HEK293 (cell line): ENCODE data around the gene RIPOR1.

ENCODE experiments used
- CTCF ChIA-PET: fragments of 350-600 bp; formaldehyde crosslinking; extraction: SDS; loops from one replicate; lab custom pipeline; 2021; ENCODE audit warnings: antibody characterized with exemption; lab: Yijun Ruan, JAX
- POLR2A ChIA-PET: fragments of 300-600 bp; formaldehyde crosslinking; extraction: SDS; loops from one replicate; lab custom pipeline; 2020; ENCODE audit warnings: antibody characterized with exemption, inconsistent platforms; lab: Yijun Ruan, JAX
- H3K27ac ChIP-seq: fragments of 200-500 bp; sonication (Bioruptor generic); 2 replicates; pipeline ENCODE4 v1.5.1; 2014; ENCODE audit warnings: low read depth, low read length, control low read depth, inconsistent platforms; ENCODE audit errors: extremely low read depth
- H3K36me3 ChIP-seq, 2 experiments: fragments of 200-500 bp in 1 of 2; sonication (Bioruptor generic) in 1 of 2; 1 replicate in 1 of 2; 2 replicates in 1 of 2; pipeline ENCODE4 v1.5.1; 2014 to 2017; ENCODE audit warnings: inconsistent platforms in 2 of 2, low read length in 2 of 2; ENCODE audit not compliant: control insufficient read depth in 2 of 2, insufficient read depth in 1 of 2
- H3K4me1 ChIP-seq: fragments of 200-500 bp; sonication (Bioruptor generic); 2 replicates; pipeline ENCODE4 v1.5.1; 2014; ENCODE audit warnings: mild to moderate bottlenecking, low read length, inconsistent platforms; ENCODE audit not compliant: control insufficient read depth, insufficient read depth
- H3K4me3 ChIP-seq: 2 replicates; pipeline ENCODE4 v1.5.1; 2011; ENCODE audit warnings: low read depth, mild to moderate bottlenecking, control low read depth, low read length, moderate library complexity
- H3K9me3 ChIP-seq: fragments of 200-500 bp; sonication (Bioruptor generic); 2 replicates; pipeline ENCODE4 v1.5.1; 2014; ENCODE audit warnings: low read depth, low read length, inconsistent platforms; ENCODE audit not compliant: control insufficient read depth, insufficient read depth
- GLI2 ChIP-seq: fragments of 450-650 bp; formaldehyde crosslinking; IDR thresholded peaks from 2 replicates; pipeline ENCODE4; 2017; ENCODE audit warnings: missing biosample characterization, missing genetic modification characterization, low read depth, borderline replicate concordance
- HOXD13 ChIP-seq: sonication (generic); formaldehyde crosslinking; IDR thresholded peaks from 2 replicates; pipeline ENCODE4 v1.8.0; 2022; ENCODE audit warnings: missing genetic modification reagents, borderline replicate concordance
- IKZF3 ChIP-seq: fragments of 450-650 bp; IDR thresholded peaks from 2 replicates; pipeline ENCODE4 v1.5.0; 2018; ENCODE audit warnings: missing biosample characterization, mild to moderate bottlenecking, missing genetic modification characterization, moderate library complexity
- OSR2 ChIP-seq: fragments of 450-650 bp; formaldehyde crosslinking; IDR thresholded peaks from 2 replicates; pipeline ENCODE4 v1.5.1; 2016; ENCODE audit warnings: missing biosample characterization, missing genetic modification characterization
- SCRT1 ChIP-seq: fragments of 450-650 bp; formaldehyde crosslinking; IDR thresholded peaks from 2 replicates; pipeline ENCODE4 v1.5.1; 2016; ENCODE audit warnings: missing biosample characterization, missing genetic modification characterization, borderline replicate concordance
- SCRT2 ChIP-seq: fragments of 450-650 bp; formaldehyde crosslinking; IDR thresholded peaks from 2 replicates; pipeline ENCODE4 v1.5.1; 2016; ENCODE audit warnings: missing biosample characterization, missing genetic modification characterization
- SP2 ChIP-seq: fragments of 450-650 bp; formaldehyde crosslinking; IDR thresholded peaks from 2 replicates; pipeline ENCODE4 v1.5.1; 2016; ENCODE audit warnings: missing biosample characterization, missing genetic modification characterization
- ZFP3 ChIP-seq: fragments of 450-650 bp; formaldehyde crosslinking; IDR thresholded peaks from 2 replicates; pipeline ENCODE4 v1.5.1; 2016; ENCODE audit warnings: low read depth, missing biosample characterization, missing genetic modification characterization
- ZNF10 ChIP-seq: fragments of 450-650 bp; formaldehyde crosslinking; IDR thresholded peaks from 2 replicates; pipeline ENCODE4 v1.5.1; 2017; ENCODE audit warnings: missing biosample characterization, missing genetic modification characterization
- ZNF132 ChIP-seq: fragments of 450-650 bp; formaldehyde crosslinking; IDR thresholded peaks from 2 replicates; pipeline ENCODE4 v1.5.1; 2017; ENCODE audit warnings: missing biosample characterization, missing genetic modification characterization, borderline replicate concordance
- ZNF133 ChIP-seq: fragments of 450-650 bp; formaldehyde crosslinking; IDR thresholded peaks from 2 replicates; pipeline ENCODE4 v1.5.1; 2016; ENCODE audit warnings: missing biosample characterization, missing genetic modification characterization
- ZNF146 ChIP-seq: fragments of 450-650 bp; formaldehyde crosslinking; IDR thresholded peaks from 2 replicates; pipeline ENCODE4 v1.5.1; 2016; ENCODE audit warnings: missing biosample characterization, missing genetic modification characterization
- ZNF184 ChIP-seq: fragments of 450-650 bp; IDR thresholded peaks from 2 replicates; pipeline ENCODE4 v1.5.1; 2018; ENCODE audit warnings: missing biosample characterization, mild to moderate bottlenecking, missing genetic modification characterization
- ZNF311 ChIP-seq: fragments of 450-650 bp; formaldehyde crosslinking; IDR thresholded peaks from 2 replicates; pipeline ENCODE4 v1.5.1; 2017; ENCODE audit warnings: missing biosample characterization, missing genetic modification characterization, borderline replicate concordance
- ZNF335 ChIP-seq: fragments of 450-650 bp; formaldehyde crosslinking; conservative IDR thresholded peaks from 2 replicates; pipeline ENCODE4 v1.5.1; 2016; ENCODE audit warnings: missing biosample characterization, missing genetic modification characterization
- ZNF354C ChIP-seq: fragments of 450-650 bp; formaldehyde crosslinking; IDR thresholded peaks from 2 replicates; pipeline ENCODE4 v1.5.1; 2016; ENCODE audit warnings: missing biosample characterization, missing genetic modification characterization, low read depth, borderline replicate concordance
- ZNF488 ChIP-seq: fragments of 450-650 bp; formaldehyde crosslinking; IDR thresholded peaks from 2 replicates; pipeline ENCODE4 v1.5.1; 2016; ENCODE audit warnings: missing biosample characterization, missing genetic modification characterization
- ZNF514 ChIP-seq: fragments of 450-650 bp; formaldehyde crosslinking; IDR thresholded peaks from 2 replicates; pipeline ENCODE4 v1.5.1; 2016; ENCODE audit warnings: missing biosample characterization, missing genetic modification characterization
- ZNF571 ChIP-seq: fragments of 450-650 bp; formaldehyde crosslinking; IDR thresholded peaks from 2 replicates; pipeline ENCODE4 v1.5.0; 2017; ENCODE audit warnings: missing biosample characterization, missing genetic modification characterization
- ZNF596 ChIP-seq: fragments of 450-650 bp; IDR thresholded peaks from 2 replicates; pipeline ENCODE4 v1.5.0; 2018; ENCODE audit warnings: missing biosample characterization, mild to moderate bottlenecking, missing genetic modification characterization, moderate library complexity
- ZNF629 ChIP-seq: fragments of 450-650 bp; formaldehyde crosslinking; IDR thresholded peaks from 2 replicates; pipeline ENCODE4 v1.5.1; 2017; ENCODE audit warnings: missing biosample characterization, missing genetic modification characterization
- ZNF747 ChIP-seq: fragments of 450-650 bp; formaldehyde crosslinking; IDR thresholded peaks from 2 replicates; pipeline ENCODE4 v1.5.1; 2016; ENCODE audit warnings: missing biosample characterization, missing genetic modification characterization
- TF ChIP-seq, protein P1 (sequence below): fragments of 450-650 bp; formaldehyde crosslinking; IDR thresholded peaks from 2 replicates; pipeline ENCODE4 v1.5.1; 2016; ENCODE audit warnings: missing biosample characterization, missing genetic modification characterization

The RIPOR1 gene

GRCh38 chr16:67517155-67517445 is 11.5 kb upstream of the RIPOR1 start:
- TF ChIP-seq HOXD13 (CRISPR knock-in tag) = no peak
- no peak for TF ChIP-seq SCRT2
- no peak for TF ChIP-seq ZNF514 (tag by site-specific recombination)
- TF ChIP-seq ZNF629 = no peak
- TF ChIP-seq ZNF132 = no peak
- no peak for TF ChIP-seq ZNF596
- no peak for TF ChIP-seq ZFP3 (tag by site-specific recombination)
- TF ChIP-seq ZNF133 = no peak
- no peak for TF ChIP-seq GLI2 (tag by site-specific recombination)
- TF ChIP-seq ZNF184 (tag by site-specific recombination) = no peak
- no peak for TF ChIP-seq ZNF146 (tag by site-specific recombination)
- no peak for TF ChIP-seq OSR2 (tag by site-specific recombination)
- TF ChIP-seq IKZF3 = no peak
- no peak for TF ChIP-seq ZNF311
- no peak for TF ChIP-seq ZNF488 (tag by site-specific recombination)
- H3K27ac ChIP-seq = no peak overlapping the region

DNA sequence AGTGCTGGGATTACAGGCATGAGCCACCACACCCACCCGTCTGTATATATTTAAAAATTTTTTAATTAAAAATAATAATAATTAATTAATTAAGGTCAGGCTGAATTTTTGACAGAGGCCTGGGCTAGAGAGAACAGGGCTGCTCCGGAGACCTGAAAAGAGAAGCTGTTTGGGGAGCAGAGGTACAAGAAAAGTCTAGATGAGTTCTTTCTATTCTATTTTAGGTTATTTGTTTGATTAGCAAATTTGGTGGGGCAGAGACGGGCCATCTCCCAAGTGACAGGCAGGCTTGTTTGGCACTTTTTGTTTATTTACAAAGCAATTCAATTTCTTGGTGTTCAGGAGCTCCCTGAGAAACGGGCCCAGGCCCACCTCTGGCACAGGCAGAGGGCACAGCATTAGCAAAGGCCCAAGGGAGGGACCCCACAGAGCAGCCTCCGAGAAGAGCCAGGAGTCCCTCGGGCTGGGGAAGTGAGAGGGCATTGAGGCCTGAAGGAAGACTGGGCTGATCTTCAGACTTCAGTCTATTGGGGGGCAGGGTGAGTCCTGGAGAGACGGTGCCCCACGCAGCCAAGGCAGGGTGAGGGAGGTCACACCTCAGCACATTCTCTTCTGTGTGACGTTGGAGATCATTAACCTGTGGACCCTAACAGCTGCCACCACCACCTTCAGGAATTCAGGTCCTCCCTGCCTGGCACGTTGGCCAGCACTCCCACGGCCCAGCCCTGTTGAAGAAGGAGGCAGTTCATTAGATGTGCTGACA is 10.8 kb upstream of the RIPOR1 start:
- ChIA-PET POLR2A (interaction anchor here (0.8 kb wide), 1 partner anchor 37 kb away, joined by 3 read pairs; the partner anchor contains the start of gene ATP6V0D1), CTCF (interaction anchor here (0.6 to 5.6 kb wide), 13 partner anchors 8 to 564 kb away, joined by 3 to 92 read pairs (median 4); partner anchors contain the start of genes ATP6V0D1 and CARMIL2)
- no peak overlapping the region for H3K27ac ChIP-seq
- H3K4me1 ChIP-seq = no peaks in the 10 kb centered on the region
- no peak for TF ChIP-seq SP2 (tag by site-specific recombination)
- no peak for TF ChIP-seq ZNF354C (tag by site-specific recombination)
- no peaks in the 10 kb centered on the region for H3K9me3 ChIP-seq
- H3K4me3 ChIP-seq = no peak overlapping the region
- H3K36me3 ChIP-seq = no peaks in the 10 kb centered on the region

More at GRCh38 chr16:67517155-67517445, 11.5 kb upstream of the RIPOR1 start:
- Histone ChIP-seq H3K9me3 (no peaks in the 10 kb centered on the region), H3K4me3 (no peak overlapping the region), H3K36me3 (no peaks in the 10 kb centered on the region), H3K4me1 (no peaks in the 10 kb centered on the region)
- ChIA-PET POLR2A (interaction anchor here (0.6 to 0.8 kb wide), 2 partner anchors 36 to 267 kb away, joined by 3 read pairs; partner anchors contain the start of gene ATP6V0D1), CTCF (interaction anchor here (0.6 to 5.6 kb wide), 15 partner anchors 9 to 563 kb away, joined by 3 to 92 read pairs (median 4); partner anchors contain the start of genes ATP6V0D1 and CARMIL2)

DNA sequence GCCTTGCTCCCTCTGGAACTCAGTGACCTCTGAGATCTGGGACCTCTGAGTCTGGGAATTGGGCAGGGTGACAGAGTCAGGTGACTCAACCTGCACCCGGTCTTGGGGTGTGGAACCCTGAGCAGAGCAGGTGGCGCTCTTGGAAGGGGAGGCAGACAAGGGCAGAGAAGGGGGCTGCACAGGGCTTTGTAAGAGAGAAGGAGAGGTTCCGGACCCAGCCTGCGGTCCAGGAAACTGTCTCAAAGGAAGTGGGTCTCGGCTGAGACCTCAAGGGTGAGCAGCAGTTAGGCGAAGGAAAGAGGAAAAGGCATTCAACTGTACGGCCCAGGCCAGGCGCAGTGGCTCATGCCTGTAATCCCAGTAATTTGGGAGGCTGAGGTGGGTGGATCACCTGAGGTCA is 10.0 kb upstream of the RIPOR1 start:
- H3K4me1 ChIP-seq = no peaks in the 10 kb centered on the region
- H3K4me3 ChIP-seq = no peak overlapping the region
- TF ChIP-seq ZNF514 (tag by site-specific recombination) = no peak
- TF ChIP-seq ZNF335 (tag by site-specific recombination) = no peak
- TF ChIP-seq, protein P1, sequence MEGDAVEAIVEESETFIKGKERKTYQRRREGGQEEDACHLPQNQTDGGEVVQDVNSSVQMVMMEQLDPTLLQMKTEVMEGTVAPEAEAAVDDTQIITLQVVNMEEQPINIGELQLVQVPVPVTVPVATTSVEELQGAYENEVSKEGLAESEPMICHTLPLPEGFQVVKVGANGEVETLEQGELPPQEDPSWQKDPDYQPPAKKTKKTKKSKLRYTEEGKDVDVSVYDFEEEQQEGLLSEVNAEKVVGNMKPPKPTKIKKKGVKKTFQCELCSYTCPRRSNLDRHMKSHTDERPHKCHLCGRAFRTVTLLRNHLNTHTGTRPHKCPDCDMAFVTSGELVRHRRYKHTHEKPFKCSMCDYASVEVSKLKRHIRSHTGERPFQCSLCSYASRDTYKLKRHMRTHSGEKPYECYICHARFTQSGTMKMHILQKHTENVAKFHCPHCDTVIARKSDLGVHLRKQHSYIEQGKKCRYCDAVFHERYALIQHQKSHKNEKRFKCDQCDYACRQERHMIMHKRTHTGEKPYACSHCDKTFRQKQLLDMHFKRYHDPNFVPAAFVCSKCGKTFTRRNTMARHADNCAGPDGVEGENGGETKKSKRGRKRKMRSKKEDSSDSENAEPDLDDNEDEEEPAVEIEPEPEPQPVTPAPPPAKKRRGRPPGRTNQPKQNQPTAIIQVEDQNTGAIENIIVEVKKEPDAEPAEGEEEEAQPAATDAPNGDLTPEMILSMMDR (tag by site-specific recombination) = no peak
- TF ChIP-seq ZNF10 (tag by site-specific recombination) = no peak
- no peak for TF ChIP-seq SCRT1 (tag by site-specific recombination)
- no peak for TF ChIP-seq ZNF571 (tag by site-specific recombination)
- TF ChIP-seq ZNF747 (tag by site-specific recombination) = no peak
- no peak overlapping the region for H3K27ac ChIP-seq
- POLR2A ChIA-PET = no interaction called here
- H3K36me3 ChIP-seq = no peaks in the 10 kb centered on the region
- H3K9me3 ChIP-seq = no peaks in the 10 kb centered on the region
- CTCF ChIA-PET = interaction anchor here (0.7 to 2.1 kb wide), 3 partner anchors 79 to 126 kb away, joined by 3 to 6 read pairs (median 4); partner anchors contain the start of gene CARMIL2
